Medulla oblongata (tissue), 1 donor: Measurements from ENCODE around the gene KRTAP10-7.
"Not testable (repeated sequence)": the region's sequence is repeated elsewhere in the genome, so short reads cannot be mapped to it uniquely, and the experiment has no call there.

Experiments
- DNase-seq: peaks from one replicate; pipeline ENCODE4 v3.0.0-alpha.2; 2015; ENCODE audit errors: extremely low spot score

The KRTAP10-7 gene

DNA sequence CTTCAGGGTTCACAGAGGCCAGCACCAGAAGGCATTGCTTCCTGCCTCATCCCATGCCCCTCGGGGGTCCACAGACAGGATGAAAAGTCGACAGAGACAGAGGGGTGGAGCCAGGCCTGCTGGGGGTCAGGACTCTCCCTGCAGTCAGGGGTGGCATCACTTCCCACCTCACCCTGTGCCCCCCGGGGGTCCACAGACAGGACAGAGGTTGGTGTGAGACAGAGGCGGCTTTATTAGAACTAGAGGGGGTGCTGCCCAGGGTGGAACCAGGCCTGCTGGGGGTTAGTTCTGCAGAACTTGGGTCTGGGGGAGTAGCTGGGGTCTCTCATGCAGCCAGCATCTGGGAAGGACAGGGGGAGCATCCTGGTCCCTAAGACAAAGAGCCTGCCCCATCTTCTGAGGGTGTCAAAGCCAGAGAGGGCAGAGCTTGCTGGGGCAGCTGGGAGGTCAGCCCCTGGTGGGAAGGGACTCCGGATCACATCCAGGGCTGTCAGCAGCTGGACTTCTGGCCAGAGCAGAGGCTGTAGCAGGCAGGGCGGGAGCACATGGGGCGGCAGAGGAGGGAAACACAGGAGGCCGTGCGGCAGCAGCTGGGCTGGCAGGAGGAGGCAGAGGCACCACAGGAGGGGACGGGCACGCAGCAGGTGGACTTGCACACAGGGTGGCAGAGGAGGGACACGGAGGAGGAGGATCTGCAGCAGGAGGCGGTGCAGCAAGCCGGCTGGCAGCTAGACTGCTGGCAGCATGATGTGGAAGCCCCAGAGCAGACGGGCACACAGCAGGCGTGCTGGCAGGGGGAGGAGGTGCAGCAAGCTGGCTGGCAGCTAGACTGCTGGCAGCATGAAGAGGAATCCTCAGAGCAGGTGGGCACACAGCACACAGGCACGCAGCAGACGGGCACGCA lies 9.2 kb upstream of the KRTAP10-7 start:
- DNase-seq: not testable (repeated sequence)

GRCh38 chr21:44591801-44592130 lies 8.6 kb upstream of the KRTAP10-7 start:
- DNase-seq: not testable (repeated sequence)

DNA sequence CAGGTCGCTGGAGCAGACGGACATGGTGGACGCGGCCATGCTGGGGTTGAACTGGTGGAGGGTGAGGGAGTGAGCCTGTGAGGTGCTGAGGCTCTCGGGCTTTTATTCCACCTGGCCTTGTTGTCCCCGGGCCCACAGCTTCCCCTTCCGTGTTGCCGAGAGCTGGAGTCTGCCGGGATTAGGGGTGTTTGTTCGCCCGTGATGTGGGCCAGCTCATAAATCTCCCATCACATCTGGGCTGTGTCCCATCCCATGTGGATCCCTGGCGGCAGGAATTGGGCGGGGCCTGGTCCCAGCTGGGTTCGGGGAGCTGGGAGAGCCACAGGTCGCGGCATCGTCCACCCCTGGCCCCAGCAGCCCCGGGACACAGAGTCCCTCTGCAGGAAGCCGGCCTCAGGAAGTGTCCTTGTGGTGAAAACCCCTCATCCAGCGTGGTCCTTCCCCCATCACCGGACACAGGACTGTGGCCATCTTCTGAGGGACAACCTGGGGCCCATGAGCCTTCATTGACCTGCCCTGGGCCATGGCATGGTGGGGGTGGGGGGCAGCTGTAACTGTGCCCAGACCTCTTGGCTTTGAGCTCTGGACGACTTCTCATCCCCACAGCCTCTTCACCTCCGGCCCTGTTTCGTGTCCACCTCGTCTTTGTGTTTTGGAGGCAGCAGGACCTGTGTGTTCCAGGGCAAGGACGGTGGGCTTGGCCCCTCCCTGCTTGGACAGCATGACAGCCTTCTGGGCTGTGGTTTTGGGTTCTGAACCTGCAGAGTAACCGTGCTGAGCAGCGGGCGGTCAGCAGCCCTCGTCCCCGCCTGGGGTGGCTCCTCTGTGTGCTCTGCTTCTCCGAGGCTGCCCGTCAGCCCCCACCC lies 7.7 kb upstream of the KRTAP10-7 start, which contains the start of gene KRTAP10-6:
TSS of gene KRTAP10-6 (minus strand) at position 60 of the 866 bp plus-strand sequence. CDS start at position 39, 21 bp downstream.
- DNase-seq: no peak

DNA sequence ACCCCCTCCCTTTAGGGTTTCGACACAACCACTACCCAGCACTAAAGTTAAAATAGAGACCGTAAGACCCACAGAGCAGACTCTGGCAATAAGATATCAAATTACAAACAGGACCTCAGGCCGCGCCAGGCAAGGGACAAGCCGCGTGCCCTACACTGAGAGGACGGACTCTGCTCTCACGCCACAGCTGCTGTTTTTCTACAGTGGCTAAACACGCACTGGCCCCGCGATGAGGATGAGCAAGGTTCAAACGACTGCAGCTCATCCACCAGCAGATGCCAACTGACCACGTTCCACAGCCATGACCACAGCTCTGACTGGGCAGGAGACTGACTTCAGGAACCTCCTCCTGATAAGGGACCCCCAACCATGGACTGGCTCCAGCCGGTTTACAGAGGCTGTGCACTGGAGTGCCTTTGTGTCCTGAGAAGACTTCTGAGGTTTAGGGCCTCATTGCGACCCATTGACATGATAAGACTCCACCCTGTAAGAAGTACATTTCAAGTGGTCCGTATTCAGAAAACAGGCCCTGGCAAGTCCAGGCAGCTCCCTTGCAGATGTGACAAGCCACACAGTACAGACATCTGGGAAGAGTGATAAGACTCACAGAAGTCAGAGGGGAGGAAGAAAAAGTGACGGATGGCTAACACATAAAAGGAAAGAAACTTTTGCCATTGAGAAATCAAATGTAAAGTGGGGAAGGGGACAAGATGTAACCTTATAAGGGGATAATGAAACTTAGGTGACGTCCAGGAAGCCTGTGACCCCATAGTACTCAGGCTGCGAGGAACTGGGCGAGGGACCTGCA lies 6.6 kb upstream of the KRTAP10-7 start:
- DNase-seq: no peak

DNA sequence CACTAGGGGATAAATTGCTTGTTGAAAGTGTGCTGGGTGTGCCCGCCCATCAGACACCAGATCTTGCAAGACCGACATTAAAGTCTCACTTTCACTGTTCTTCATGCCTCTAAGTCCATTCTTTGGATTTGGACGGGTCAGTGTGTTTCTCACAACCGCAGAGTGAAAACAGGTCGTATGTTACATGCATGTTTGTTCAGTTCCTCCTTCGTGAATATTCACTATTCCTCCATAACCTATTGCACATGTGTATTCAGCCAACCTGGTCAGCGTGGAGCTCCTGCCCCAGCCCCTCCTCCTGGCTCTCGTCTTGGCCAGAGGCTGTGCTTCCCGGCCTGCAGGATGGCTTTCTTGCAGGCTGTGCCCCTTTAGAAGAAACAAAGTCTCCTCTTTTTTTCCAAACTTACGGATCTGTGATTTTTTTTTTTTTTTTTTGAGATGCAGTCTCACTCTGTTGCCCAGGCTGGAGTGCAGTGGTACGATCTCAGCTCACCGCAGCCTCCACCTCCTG lies 5.9 kb upstream of the KRTAP10-7 start:
- no peak for DNase-seq

DNA sequence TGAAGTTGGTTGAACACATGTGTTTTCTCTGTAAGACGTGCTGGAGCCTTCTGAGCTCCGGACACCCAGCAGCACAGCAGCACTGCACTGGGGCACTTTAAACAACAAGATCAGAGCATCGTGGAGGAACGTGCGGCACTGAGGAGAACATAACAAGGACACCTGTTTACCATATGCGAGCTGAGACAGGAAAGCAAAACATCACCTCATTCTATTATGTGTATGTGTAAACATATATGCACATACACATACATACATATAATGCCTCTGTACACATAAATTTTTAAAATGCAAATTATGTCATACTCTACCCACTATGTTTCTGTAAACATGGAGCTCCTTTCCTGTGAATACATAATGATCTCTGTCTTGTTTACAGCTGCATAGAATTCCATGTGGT lies 4.9 kb upstream of the KRTAP10-7 start:
- DNase-seq: no peak

GRCh38 chr21:44596068-44596725 lies 4.2 kb upstream of the KRTAP10-7 start:
- DNase-seq: no peak

DNA sequence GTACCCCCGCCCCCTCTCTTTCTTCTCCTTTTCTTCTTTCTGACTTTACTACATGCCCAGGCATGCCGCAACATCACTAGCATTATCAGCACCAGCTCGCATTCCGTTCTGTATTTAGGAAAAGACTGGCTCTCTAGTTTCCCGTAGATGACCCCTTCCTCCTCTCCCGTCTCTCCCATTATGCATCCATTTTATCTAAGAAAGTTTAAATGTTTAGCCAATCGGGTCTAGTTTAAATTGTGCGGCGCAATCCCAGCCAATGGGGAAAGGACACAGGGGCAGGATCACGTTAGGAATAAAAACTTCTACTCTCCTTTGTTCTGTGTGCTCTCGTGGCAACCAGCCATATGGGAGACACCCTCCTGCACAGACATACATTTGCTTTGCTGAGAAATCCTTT lies 2.3 kb upstream of the KRTAP10-7 start:
- no peak for DNase-seq

DNA sequence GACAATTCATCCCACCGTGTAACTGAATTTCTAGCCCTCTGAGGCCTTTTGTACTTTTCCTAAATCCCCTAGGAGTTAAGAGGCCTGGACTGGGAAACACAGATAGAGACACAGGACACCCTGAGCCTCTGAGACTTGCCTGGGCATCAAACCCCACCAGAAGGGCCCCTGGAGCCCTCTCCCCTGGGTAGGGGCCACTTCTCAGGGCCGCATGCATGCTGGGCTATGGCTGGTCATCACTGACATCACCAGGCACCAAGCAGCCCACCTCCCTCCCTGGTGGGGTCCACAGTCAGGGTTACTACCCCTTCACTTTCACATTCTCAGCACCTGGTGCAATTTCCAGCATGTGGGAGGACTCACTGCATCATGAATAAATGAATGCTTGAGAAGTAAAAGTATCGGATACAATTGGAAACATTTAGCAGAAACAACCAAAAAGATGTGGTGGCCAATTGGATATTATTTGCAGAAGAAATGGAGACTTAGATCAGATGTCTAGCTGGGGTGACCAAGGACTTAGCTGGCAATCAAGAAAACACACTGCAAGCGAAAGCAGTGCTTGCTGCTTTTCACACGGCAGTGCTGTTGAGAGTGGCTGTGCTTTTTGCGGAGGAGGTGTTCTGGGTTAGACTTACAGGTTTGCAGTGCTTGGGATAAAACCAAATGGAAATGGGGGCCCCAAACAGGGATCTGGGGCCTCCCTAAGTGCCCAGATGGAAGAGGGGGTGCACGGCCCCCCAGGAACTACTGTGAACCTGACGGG lies 950 bp upstream of the KRTAP10-7 start:
- DNase-seq: no peak

GRCh38 chr21:44601091-44601490 lies 694 bp downstream of the KRTAP10-7 start:
- not testable (repeated sequence) for DNase-seq

GRCh38 chr21:44601596-44602462 lies 1.4 kb downstream of the KRTAP10-7 start:
- DNase-seq: no peak

GRCh38 chr21:44602463-44602850 lies 2.1 kb downstream of the KRTAP10-7 start:
- DNase-seq: no peak

- no peak for DNase-seq
These were observed 2.9 kb downstream of the KRTAP10-7 start for GRCh38 chr21:44603109-44603875.

DNA sequence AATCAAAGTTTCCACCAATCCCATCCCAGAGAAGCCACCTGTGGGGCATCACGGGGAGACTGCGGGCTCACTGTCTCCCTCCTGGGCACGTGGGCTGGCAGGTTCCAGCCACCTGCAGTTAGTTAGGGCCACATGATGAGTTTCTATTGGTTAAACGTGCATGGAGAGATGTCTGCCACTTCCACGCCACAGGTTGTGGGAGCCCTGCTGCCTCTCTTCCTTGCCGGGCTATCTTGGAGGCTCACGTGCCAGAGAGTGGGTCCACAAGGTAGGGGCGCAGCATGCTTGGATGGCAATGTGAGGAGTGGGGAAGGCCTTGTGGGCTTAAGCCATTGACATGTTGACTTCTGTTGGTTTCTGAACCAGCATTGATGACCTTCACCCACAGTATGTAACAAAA lies 3.5 kb downstream of the KRTAP10-7 start:
- DNase-seq: no peak

DNA sequence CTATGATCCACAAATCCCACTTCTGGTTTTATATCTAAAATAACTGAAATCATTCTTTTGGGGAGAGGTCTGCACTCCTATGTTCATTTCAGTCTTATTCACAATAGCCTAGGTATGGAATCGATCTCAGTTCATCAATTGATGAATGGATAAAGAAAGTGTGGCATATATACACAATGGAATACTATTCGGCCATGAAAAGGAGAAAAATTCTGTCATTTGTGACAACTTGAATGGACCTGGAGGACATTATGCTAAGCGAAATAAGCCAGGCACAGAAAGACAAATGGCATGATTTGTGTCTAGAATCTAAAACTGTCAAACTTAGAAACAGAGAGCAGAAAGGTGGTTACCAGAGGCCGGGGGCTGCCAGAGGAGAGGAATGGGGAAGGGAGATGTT lies 6.1 kb downstream of the KRTAP10-7 start:
- DNase-seq: no peak

DNA sequence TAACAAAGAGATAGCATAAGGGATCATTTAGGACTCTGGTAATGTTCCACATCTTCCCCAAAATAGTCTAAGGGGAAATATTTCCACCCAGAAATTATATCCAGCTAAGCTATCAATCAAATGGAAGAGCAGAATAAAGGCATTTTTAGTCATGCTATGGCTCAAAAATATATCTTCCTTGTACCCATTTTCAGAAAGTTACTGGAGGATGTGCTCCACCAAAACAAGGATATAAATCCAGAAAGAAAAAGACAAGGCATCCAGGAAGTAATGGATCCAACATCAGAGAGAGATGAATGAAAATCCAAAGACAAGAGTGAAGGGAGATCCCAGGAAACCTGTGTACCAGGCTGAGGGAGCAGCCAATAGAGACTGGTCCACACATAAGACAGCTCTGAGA lies 8.8 kb downstream of the KRTAP10-7 start:
- DNase-seq: no peak

DNA sequence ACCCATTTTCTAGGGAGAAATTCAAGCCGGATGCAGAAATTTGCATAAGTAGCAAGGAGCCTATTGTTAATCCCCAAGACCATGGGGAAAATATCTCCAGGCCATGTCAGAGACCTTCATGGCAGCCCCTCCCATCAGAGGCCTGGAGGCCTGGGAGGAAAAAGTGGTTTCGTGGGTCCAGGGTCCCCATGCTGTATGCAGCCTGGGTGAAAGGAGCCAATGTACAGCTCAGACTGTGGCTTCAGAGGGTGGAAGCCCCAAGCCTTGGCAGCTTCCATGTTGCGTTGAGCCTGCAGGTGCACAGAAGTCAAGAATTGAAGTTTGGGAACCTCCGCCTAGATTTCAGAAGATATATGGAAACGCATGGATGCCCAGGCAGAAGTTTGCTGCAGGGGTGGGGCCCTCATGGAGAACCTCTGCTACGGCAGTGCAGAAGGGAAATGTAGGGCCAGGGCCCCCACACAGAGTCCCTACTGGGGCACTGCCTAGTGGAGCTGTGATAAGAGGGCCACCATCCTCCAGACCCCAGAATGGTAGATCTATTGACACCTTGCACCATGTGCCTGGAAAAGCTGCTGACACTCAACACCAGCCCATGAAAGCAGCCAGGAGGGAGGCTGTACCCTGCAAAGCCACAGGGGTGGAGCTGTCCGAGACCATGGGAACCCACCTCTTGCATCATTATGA lies 9.9 kb downstream of the KRTAP10-7 start:
- DNase-seq: not testable (repeated sequence)

GRCh38 chr21:44611551-44611950 lies 11.2 kb downstream of the KRTAP10-7 start:
- no peak for DNase-seq
